ENCODE data around the gene C9orf78. TPM values are rescaled to one million over a fixed set of nuclear protein-coding genes. Genes with fewer than 3 reads are reported as not detected.

Gene C9orf78
- total RNA-seq, 1 experiment from 2014 or later: 36.4 TPM

DNA sequence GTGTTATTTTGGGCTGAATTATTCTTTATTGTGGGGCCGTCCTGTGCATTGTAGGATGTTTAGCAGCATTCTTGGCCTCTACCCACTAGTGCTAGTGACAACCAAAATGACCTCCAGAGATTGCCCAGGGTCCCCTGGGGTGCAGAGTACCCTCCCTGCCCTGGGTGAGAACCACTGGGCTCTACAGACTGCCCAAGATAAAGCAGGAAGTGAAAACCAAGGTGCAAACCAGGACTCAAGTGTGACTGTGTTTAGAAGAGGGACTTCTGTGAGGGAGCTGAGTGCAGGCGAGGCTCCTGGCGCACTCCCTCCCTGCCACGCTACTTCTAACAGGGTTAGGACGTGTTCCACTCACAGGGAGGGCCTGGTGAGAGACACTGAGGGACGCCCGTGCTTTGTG, 41.7 kb upstream of the C9orf78 start:
- TF ChIP-seq ARID4B (CRISPR knock-in tag; IDR thresholded peaks at IDR 0.05; ENCODE audit: borderline replicate concordance) (no peak), ELF4 (CRISPR knock-in tag; IDR thresholded peaks at IDR 0.05; ENCODE audit: low read depth) (no peak), ZNF532 (CRISPR knock-in tag; IDR thresholded peaks at IDR 0.05; ENCODE audit: borderline replicate concordance) (no peak), SP1 (CRISPR knock-in tag; conservative IDR thresholded peaks at IDR 0.05) (no peak), NFYB (CRISPR knock-in tag; conservative IDR thresholded peaks at IDR 0.05; ENCODE audit: low read depth) (no peak), ZNF423 (CRISPR knock-in tag; IDR thresholded peaks at IDR 0.05) (no peak), MYBL2 (CRISPR knock-in tag; IDR thresholded peaks at IDR 0.05) (no peak), NR1H2 (CRISPR knock-in tag; IDR thresholded peaks at IDR 0.05) (no peak), CDX4 (CRISPR knock-in tag; IDR thresholded peaks at IDR 0.05; ENCODE audit: borderline replicate concordance) (no peak), ATF3 (CRISPR knock-in tag; conservative IDR thresholded peaks at IDR 0.05) (no peak), ZBTB43 (CRISPR knock-in tag; IDR thresholded peaks at IDR 0.05) (no peak), RELA (CRISPR knock-in tag; IDR thresholded peaks at IDR 0.05; ENCODE audit: borderline replicate concordance) (no peak), GABPB1 (CRISPR knock-in tag; IDR thresholded peaks at IDR 0.05) (no peak), E2F5 (CRISPR knock-in tag; IDR thresholded peaks at IDR 0.05) (no peak), NR2C2 (CRISPR knock-in tag; IDR thresholded peaks at IDR 0.05) (no peak), ZNF219 (CRISPR knock-in tag; IDR thresholded peaks at IDR 0.05; ENCODE audit: borderline replicate concordance) (no peak), SOX15 (CRISPR knock-in tag; IDR thresholded peaks at IDR 0.05) (no peak), CREB1 (CRISPR knock-in tag; IDR thresholded peaks at IDR 0.05) (no peak), ZNF512 (CRISPR knock-in tag; IDR thresholded peaks at IDR 0.05; ENCODE audit: borderline replicate concordance) (no peak)
- TF ChIP-seq, protein P1, sequence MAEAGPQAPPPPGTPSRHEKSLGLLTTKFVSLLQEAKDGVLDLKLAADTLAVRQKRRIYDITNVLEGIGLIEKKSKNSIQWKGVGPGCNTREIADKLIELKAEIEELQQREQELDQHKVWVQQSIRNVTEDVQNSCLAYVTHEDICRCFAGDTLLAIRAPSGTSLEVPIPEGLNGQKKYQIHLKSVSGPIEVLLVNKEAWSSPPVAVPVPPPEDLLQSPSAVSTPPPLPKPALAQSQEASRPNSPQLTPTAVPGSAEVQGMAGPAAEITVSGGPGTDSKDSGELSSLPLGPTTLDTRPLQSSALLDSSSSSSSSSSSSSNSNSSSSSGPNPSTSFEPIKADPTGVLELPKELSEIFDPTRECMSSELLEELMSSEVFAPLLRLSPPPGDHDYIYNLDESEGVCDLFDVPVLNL (CRISPR knock-in tag; IDR thresholded peaks at IDR 0.05; ENCODE audit: borderline replicate concordance, low read depth): no peak
- Mint-ChIP-seq H3K4me1 (no peaks in the 10 kb centered on the region; the same call in 1 of the 2 replicates), H3K36me3 (peaks cover 2% of the 10 kb centered on the region; the same call in 1 of the 2 replicates), H3K4me3 (no peak overlapping the region), H3K27me3 (ENCODE audit: low read depth) (no peaks in the 10 kb centered on the region), H3K9me3 (no peaks in the 10 kb centered on the region), H3K27ac (no peak overlapping the region)
- CTCF ChIA-PET: interaction anchor here (0.7 kb wide), 1 partner anchor 366 kb away, joined by 3 read pairs; no protein-coding TSS in a partner anchor
- POLR2A ChIA-PET: no interaction called here
- DNase-seq (ENCODE audit: low spot score) (no peak), ATAC-seq (no peak)
